Measurements from ENCODE around the gene LEF1.

LEF1 gene

GRCh38 chr4:108168160-108168670 is 517 bp downstream of the LEF1 start:
- peak overlapping the region; percentile 52 to 75 for H3K4me3 ChIP-seq (ENCODE audit: low read length in 2 of 2)
- H3K4me1 ChIP-seq (ENCODE audit: control insufficient read depth in 2 of 2, insufficient read depth in 2 of 2, low read length in 2 of 2): peaks cover 9 to 16% of the 10 kb centered on the region in 2 donors
- no peak overlapping the region for H3K27ac ChIP-seq (ENCODE audit: low read depth in 2 of 2, low read length in 2 of 2)
- H3K27me3 ChIP-seq (ENCODE audit: control insufficient read depth in 2 of 2, insufficient read depth in 2 of 2, low read length in 2 of 2): peaks cover 54 to 65% of the 10 kb centered on the region in 2 donors
- no peaks in the 10 kb centered on the region for H3K36me3 ChIP-seq (ENCODE audit: control insufficient read depth in 2 of 2, insufficient read depth in 2 of 2, low read length in 2 of 2)
- H3K9me3 ChIP-seq (ENCODE audit: control insufficient read depth in 2 of 2, low read length in 2 of 2): no peaks in the 10 kb centered on the region
- no peak overlapping the region for H3K9ac ChIP-seq (ENCODE audit: low read depth in 1 of 2, low read length in 2 of 2)

GRCh38 chr4:108166441-108167315 is 2.1 kb downstream of the LEF1 start:
- Histone ChIP-seq H3K4me1 (ENCODE audit: control insufficient read depth in 2 of 2, insufficient read depth in 2 of 2, low read length in 2 of 2) (peaks cover 3 to 10% of the 10 kb centered on the region in 2 donors), H3K27ac (ENCODE audit: low read depth in 2 of 2, low read length in 2 of 2) (peak overlapping the region in 1 of 2 donors; percentile 16), H3K4me3 (ENCODE audit: low read length in 2 of 2) (peak overlapping the region; percentile 15 to 75), H3K9me3 (ENCODE audit: control insufficient read depth in 2 of 2, low read length in 2 of 2) (no peaks in the 10 kb centered on the region), H3K27me3 (ENCODE audit: control insufficient read depth in 2 of 2, insufficient read depth in 2 of 2, low read length in 2 of 2) (peaks cover 46 to 58% of the 10 kb centered on the region in 2 donors), H3K36me3 (ENCODE audit: control insufficient read depth in 2 of 2, insufficient read depth in 2 of 2, low read length in 2 of 2) (no peaks in the 10 kb centered on the region), H3K9ac (ENCODE audit: low read depth in 1 of 2, low read length in 2 of 2) (peak overlapping the region in 1 of 2 donors; percentile 14)

DNA sequence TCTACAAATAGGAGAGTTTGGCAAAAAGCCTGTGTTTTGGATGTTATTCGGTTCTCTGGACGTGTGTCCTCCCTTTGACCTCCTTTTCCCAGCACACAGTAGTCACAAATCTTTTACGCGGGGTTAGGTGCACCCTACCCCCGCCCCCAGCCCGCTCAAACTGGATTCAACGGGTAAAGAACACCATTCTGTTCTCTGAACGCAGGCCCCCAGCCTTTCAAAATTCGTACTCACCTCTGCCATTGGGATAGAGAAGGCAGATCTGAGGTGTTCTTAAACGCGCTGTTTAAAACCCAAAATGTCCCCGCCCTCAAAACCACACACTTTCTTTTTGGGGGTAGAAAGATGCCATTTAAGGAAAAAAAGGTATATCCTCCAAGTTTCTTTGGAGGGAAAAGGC is 2.7 kb downstream of the LEF1 start:
- Histone ChIP-seq H3K27me3 (ENCODE audit: control insufficient read depth in 2 of 2, insufficient read depth in 2 of 2, low read length in 2 of 2) (peaks cover 41 to 51% of the 10 kb centered on the region in 2 donors), H3K9ac (ENCODE audit: low read depth in 1 of 2, low read length in 2 of 2) (no peak overlapping the region), H3K36me3 (ENCODE audit: control insufficient read depth in 2 of 2, insufficient read depth in 2 of 2, low read length in 2 of 2) (no peaks in the 10 kb centered on the region), H3K27ac (ENCODE audit: low read depth in 2 of 2, low read length in 2 of 2) (no peak overlapping the region), H3K9me3 (ENCODE audit: control insufficient read depth in 2 of 2, low read length in 2 of 2) (no peaks in the 10 kb centered on the region), H3K4me3 (ENCODE audit: low read length in 2 of 2) (peak overlapping the region in 1 of 2 donors; percentile 75), H3K4me1 (ENCODE audit: control insufficient read depth in 2 of 2, insufficient read depth in 2 of 2, low read length in 2 of 2) (peaks cover 3 to 5% of the 10 kb centered on the region in 2 donors)

- Histone ChIP-seq H3K27ac (ENCODE audit: low read depth in 2 of 2, low read length in 2 of 2) (no peak overlapping the region), H3K4me3 (ENCODE audit: low read length in 2 of 2) (peak overlapping the region in 1 of 2 donors; percentile 23), H3K9ac (ENCODE audit: low read depth in 1 of 2, low read length in 2 of 2) (no peak overlapping the region), H3K27me3 (ENCODE audit: control insufficient read depth in 2 of 2, insufficient read depth in 2 of 2, low read length in 2 of 2) (peaks cover 36 to 47% of the 10 kb centered on the region in 2 donors), H3K4me1 (ENCODE audit: control insufficient read depth in 2 of 2, insufficient read depth in 2 of 2, low read length in 2 of 2) (peaks cover 3 to 5% of the 10 kb centered on the region in 2 donors), H3K36me3 (ENCODE audit: control insufficient read depth in 2 of 2, insufficient read depth in 2 of 2, low read length in 2 of 2) (no peaks in the 10 kb centered on the region), H3K9me3 (ENCODE audit: control insufficient read depth in 2 of 2, low read length in 2 of 2) (no peaks in the 10 kb centered on the region)
Measured at GRCh38 chr4:108165586-108165985, 3.1 kb downstream of the LEF1 start.

DNA sequence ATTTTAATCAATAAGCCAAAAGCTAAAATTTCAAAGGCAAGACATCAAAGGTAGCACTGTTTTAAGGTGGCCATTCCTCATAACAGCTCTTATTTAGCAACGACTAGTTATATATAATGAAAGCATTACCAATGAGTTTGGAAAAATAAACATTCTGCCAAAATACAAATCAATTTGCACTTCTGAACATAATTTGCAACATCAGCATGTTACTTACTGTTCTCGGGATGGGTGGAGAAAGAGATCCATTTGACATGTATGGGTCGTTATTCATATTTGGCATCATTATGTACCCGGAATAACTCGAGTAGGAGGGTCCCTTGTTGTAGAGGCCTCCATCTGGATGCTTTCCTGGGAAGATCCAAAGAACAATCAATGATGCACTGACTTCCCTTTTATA is 5.4 kb downstream of the LEF1 start:
- Histone ChIP-seq H3K36me3 (ENCODE audit: control insufficient read depth in 2 of 2, insufficient read depth in 2 of 2, low read length in 2 of 2) (no peaks in the 10 kb centered on the region), H3K9ac (ENCODE audit: low read depth in 1 of 2, low read length in 2 of 2) (no peak overlapping the region), H3K9me3 (ENCODE audit: control insufficient read depth in 2 of 2, low read length in 2 of 2) (no peaks in the 10 kb centered on the region), H3K27ac (ENCODE audit: low read depth in 2 of 2, low read length in 2 of 2) (no peak overlapping the region), H3K4me3 (ENCODE audit: low read length in 2 of 2) (no peak overlapping the region), H3K27me3 (ENCODE audit: control insufficient read depth in 2 of 2, insufficient read depth in 2 of 2, low read length in 2 of 2) (peaks cover 20 to 31% of the 10 kb centered on the region in 2 donors), H3K4me1 (ENCODE audit: control insufficient read depth in 2 of 2, insufficient read depth in 2 of 2, low read length in 2 of 2) (peaks cover 0 to 5% of the 10 kb centered on the region in 2 donors)

DNA sequence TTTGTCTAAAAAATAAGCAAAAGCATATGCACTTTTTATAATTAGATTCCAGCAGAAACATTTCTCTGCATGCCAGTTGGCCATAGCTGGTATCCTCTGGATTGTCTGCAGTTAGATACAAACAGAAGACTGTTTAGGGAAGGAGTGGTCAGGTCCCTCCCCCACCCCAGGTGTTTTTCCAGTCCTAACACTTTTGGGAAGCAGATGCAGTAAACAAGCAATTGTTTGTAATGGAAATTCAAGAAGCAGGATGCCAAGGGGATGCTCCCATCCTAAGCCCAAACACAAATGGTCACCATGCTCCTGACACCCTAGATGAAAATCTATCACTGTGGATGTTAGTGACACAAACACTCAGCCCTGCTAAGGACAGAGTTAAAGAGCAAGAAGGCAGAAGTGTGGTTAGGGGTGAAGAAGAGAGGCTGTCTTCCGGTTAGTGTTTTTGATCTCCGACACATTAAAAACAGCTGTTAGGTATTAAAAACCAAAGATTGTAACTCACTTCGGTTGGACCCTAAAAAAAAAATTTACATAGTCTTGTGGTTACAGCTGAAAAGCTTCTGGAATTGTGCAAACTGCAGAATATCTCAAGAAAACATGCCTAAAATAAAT is 7.9 kb downstream of the LEF1 start:
- no peaks in the 10 kb centered on the region for H3K36me3 ChIP-seq (ENCODE audit: control insufficient read depth in 2 of 2, insufficient read depth in 2 of 2, low read length in 2 of 2)
- H3K4me3 ChIP-seq (ENCODE audit: low read length in 2 of 2): no peak overlapping the region
- H3K4me1 ChIP-seq (ENCODE audit: control insufficient read depth in 2 of 2, insufficient read depth in 2 of 2, low read length in 2 of 2): no peaks in the 10 kb centered on the region
- H3K9ac ChIP-seq (ENCODE audit: low read depth in 1 of 2, low read length in 2 of 2): no peak overlapping the region
- H3K9me3 ChIP-seq (ENCODE audit: control insufficient read depth in 2 of 2, low read length in 2 of 2): no peaks in the 10 kb centered on the region
- H3K27ac ChIP-seq (ENCODE audit: low read depth in 2 of 2, low read length in 2 of 2): no peak overlapping the region
- peaks cover 13% of the 10 kb centered on the region in 2 donors for H3K27me3 ChIP-seq (ENCODE audit: control insufficient read depth in 2 of 2, insufficient read depth in 2 of 2, low read length in 2 of 2)

DNA sequence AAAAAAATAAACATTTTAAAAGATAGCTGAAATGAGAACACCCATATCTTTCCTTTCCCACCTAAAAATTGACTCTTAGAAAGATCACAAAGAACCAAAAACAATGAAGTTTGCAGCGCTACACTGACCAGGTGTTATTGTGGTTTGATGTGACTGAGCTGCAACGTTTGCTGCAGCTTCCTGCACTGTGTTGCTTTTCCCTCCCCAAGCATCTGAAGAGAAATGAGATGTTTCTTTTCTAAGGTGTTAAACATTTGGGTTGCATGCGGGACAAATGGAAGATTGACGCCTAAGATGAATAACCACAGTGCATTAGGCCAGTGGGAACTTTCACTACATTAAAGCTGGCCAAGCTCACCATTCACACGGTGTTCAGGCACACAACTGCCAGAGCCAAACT is 8.9 kb downstream of the LEF1 start:
- Histone ChIP-seq H3K36me3 (ENCODE audit: control insufficient read depth in 2 of 2, insufficient read depth in 2 of 2, low read length in 2 of 2) (no peaks in the 10 kb centered on the region), H3K27me3 (ENCODE audit: control insufficient read depth in 2 of 2, insufficient read depth in 2 of 2, low read length in 2 of 2) (peaks cover 3 to 6% of the 10 kb centered on the region in 2 donors), H3K9me3 (ENCODE audit: control insufficient read depth in 2 of 2, low read length in 2 of 2) (no peaks in the 10 kb centered on the region), H3K9ac (ENCODE audit: low read depth in 1 of 2, low read length in 2 of 2) (no peak overlapping the region), H3K4me1 (ENCODE audit: control insufficient read depth in 2 of 2, insufficient read depth in 2 of 2, low read length in 2 of 2) (no peaks in the 10 kb centered on the region), H3K4me3 (ENCODE audit: low read length in 2 of 2) (no peak overlapping the region), H3K27ac (ENCODE audit: low read depth in 2 of 2, low read length in 2 of 2) (no peak overlapping the region)

- Histone ChIP-seq H3K4me1 (ENCODE audit: control insufficient read depth in 2 of 2, insufficient read depth in 2 of 2, low read length in 2 of 2) (no peaks in the 10 kb centered on the region), H3K9ac (ENCODE audit: low read depth in 1 of 2, low read length in 2 of 2) (no peak overlapping the region), H3K27me3 (ENCODE audit: control insufficient read depth in 2 of 2, insufficient read depth in 2 of 2, low read length in 2 of 2) (peaks cover 0 to 2% of the 10 kb centered on the region in 2 donors), H3K36me3 (ENCODE audit: control insufficient read depth in 2 of 2, insufficient read depth in 2 of 2, low read length in 2 of 2) (no peaks in the 10 kb centered on the region), H3K4me3 (ENCODE audit: low read length in 2 of 2) (no peak overlapping the region), H3K27ac (ENCODE audit: low read depth in 2 of 2, low read length in 2 of 2) (no peak overlapping the region), H3K9me3 (ENCODE audit: control insufficient read depth in 2 of 2, low read length in 2 of 2) (no peaks in the 10 kb centered on the region)
Measured at GRCh38 chr4:108157655-108158054, 11.1 kb downstream of the LEF1 start.

- H3K9ac ChIP-seq (ENCODE audit: low read depth in 1 of 2, low read length in 2 of 2): no peak overlapping the region
- H3K4me1 ChIP-seq (ENCODE audit: control insufficient read depth in 2 of 2, insufficient read depth in 2 of 2, low read length in 2 of 2): no peaks in the 10 kb centered on the region
- H3K9me3 ChIP-seq (ENCODE audit: control insufficient read depth in 2 of 2, low read length in 2 of 2): no peaks in the 10 kb centered on the region
- H3K27ac ChIP-seq (ENCODE audit: low read depth in 2 of 2, low read length in 2 of 2): no peak overlapping the region
- H3K36me3 ChIP-seq (ENCODE audit: control insufficient read depth in 2 of 2, insufficient read depth in 2 of 2, low read length in 2 of 2): no peaks in the 10 kb centered on the region
- no peaks in the 10 kb centered on the region for H3K27me3 ChIP-seq (ENCODE audit: control insufficient read depth in 2 of 2, insufficient read depth in 2 of 2, low read length in 2 of 2)
- H3K4me3 ChIP-seq (ENCODE audit: low read length in 2 of 2): no peak overlapping the region
Measured at GRCh38 chr4:108156391-108156790, 12.3 kb downstream of the LEF1 start.

DNA sequence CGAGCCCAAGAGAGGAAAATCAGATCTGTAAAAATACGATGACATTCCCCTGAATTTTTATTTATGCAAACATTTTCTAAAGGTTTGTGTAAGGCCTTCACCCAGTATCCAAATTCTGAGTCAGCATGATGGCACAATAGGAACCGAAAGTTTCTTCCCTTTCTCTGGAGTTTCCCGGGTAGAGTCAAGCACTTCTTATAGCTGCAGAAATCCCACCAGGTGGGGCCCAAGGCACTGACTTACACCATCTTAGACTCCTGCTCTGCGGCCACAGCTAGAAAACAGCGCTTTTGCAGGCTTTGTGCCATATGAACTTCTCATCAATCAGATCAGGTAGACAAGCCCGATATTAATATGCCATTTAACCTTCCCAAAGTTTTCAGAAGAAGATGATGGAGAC is 13.4 kb downstream of the LEF1 start:
- Histone ChIP-seq H3K4me1 (ENCODE audit: control insufficient read depth in 2 of 2, insufficient read depth in 2 of 2, low read length in 2 of 2) (no peaks in the 10 kb centered on the region), H3K9me3 (ENCODE audit: control insufficient read depth in 2 of 2, low read length in 2 of 2) (no peaks in the 10 kb centered on the region), H3K27me3 (ENCODE audit: control insufficient read depth in 2 of 2, insufficient read depth in 2 of 2, low read length in 2 of 2) (no peaks in the 10 kb centered on the region), H3K9ac (ENCODE audit: low read depth in 1 of 2, low read length in 2 of 2) (no peak overlapping the region), H3K36me3 (ENCODE audit: control insufficient read depth in 2 of 2, insufficient read depth in 2 of 2, low read length in 2 of 2) (no peaks in the 10 kb centered on the region), H3K27ac (ENCODE audit: low read depth in 2 of 2, low read length in 2 of 2) (no peak overlapping the region), H3K4me3 (ENCODE audit: low read length in 2 of 2) (no peak overlapping the region)
